HepG2 (cell line): ENCODE data around the gene DHRS1. TPM values are rescaled to one million over a fixed set of nuclear protein-coding genes. Genes with fewer than 3 reads are reported as not detected.
A peak's percentile ranks its signal among the peaks of the same experiment; 100 is the strongest.

Experiments used
- ADNP ChIP-seq: sonication (generic); formaldehyde crosslinking; IDR thresholded peaks from 2 replicates; pipeline ENCODE4 v1.4.0; 2020; ENCODE audit warnings: missing genetic modification reagents
- CHCHD3 ChIP-seq: sonication (generic); formaldehyde crosslinking; IDR thresholded peaks from 2 replicates; pipeline ENCODE4 v1.8.0; 2022; ENCODE audit warnings: mild to moderate bottlenecking, missing genetic modification reagents, moderate library complexity
- DMTF1 ChIP-seq: sonication (generic); formaldehyde crosslinking; IDR thresholded peaks from 2 replicates; pipeline ENCODE4 v1.4.0; 2020; ENCODE audit warnings: mild to moderate bottlenecking, missing genetic modification reagents
- FOXK1 ChIP-seq: sonication (generic); formaldehyde crosslinking; IDR thresholded peaks from 2 replicates; pipeline ENCODE4 v1.4.0; 2020; ENCODE audit warnings: low read depth, missing genetic modification reagents, borderline replicate concordance
- IRF2 ChIP-seq: IDR thresholded peaks from 2 replicates; pipeline ENCODE4 v1.6.1; 2018; ENCODE audit warnings: missing genetic modification reagents, missing compliant biosample characterization
- MEIS2 ChIP-seq: sonication (generic); formaldehyde crosslinking; IDR thresholded peaks from 2 replicates; pipeline ENCODE4 v1.9.0; 2021; ENCODE audit warnings: mild to moderate bottlenecking, missing genetic modification reagents
- NAIF1 ChIP-seq: sonication (generic); formaldehyde crosslinking; IDR thresholded peaks from 2 replicates; pipeline ENCODE4 v1.5.0; 2020; ENCODE audit warnings: mild to moderate bottlenecking, missing genetic modification reagents, borderline replicate concordance
- NRL ChIP-seq: sonication (generic); formaldehyde crosslinking; IDR thresholded peaks from 2 replicates; pipeline ENCODE4 v1.5.0; 2020; ENCODE audit warnings: missing genetic modification reagents, mild to moderate bottlenecking, moderate library complexity, borderline replicate concordance
- PLSCR1 ChIP-seq: sonication (generic); formaldehyde crosslinking; IDR thresholded peaks from 2 replicates; pipeline ENCODE4 v1.5.0; 2020; ENCODE audit warnings: missing genetic modification reagents, mild to moderate bottlenecking, borderline replicate concordance
- POLR2A ChIP-seq, 2 experiments: IDR thresholded peaks; 2 replicates each; pipeline ENCODE4 v1.6.1; 2011; ENCODE audit warnings: low read depth in 2 of 2, low read length in 2 of 2, mild to moderate bottlenecking in 1 of 2, moderate library complexity in 1 of 2; ENCODE audit not compliant: insufficient read depth in 1 of 2
- SIN3A ChIP-seq: IDR thresholded peaks from 2 replicates; pipeline ENCODE4 v1.6.1; 2011; ENCODE audit warnings: low read depth, mild to moderate bottlenecking, control low read depth, low read length, borderline replicate concordance
- SMC3 ChIP-seq: IDR thresholded peaks from 2 replicates; pipeline ENCODE4 v1.6.1; 2011; ENCODE audit warnings: low read length, improper control_type of control experiment
- SP5 ChIP-seq: IDR thresholded peaks from 2 replicates; pipeline ENCODE4 v1.6.1; 2016; ENCODE audit warnings: low read depth, borderline replicate concordance
- STAG1 ChIP-seq: sonication (generic); formaldehyde crosslinking; IDR thresholded peaks from 2 replicates; pipeline ENCODE4 v1.4.0; 2020; ENCODE audit warnings: missing genetic modification reagents
- XRCC5 ChIP-seq: fragments of 200-400 bp; formaldehyde crosslinking; optimal IDR thresholded peaks from 2 replicates; pipeline ENCODE3; 2017; ENCODE audit warnings: mild to moderate bottlenecking, low read length
- ZBTB34 ChIP-seq: sonication (generic); formaldehyde crosslinking; IDR thresholded peaks from 2 replicates; pipeline ENCODE4 v1.8.0; 2022; ENCODE audit warnings: mild to moderate bottlenecking, missing genetic modification reagents
- ZMYM3 ChIP-seq: sonication (generic); formaldehyde crosslinking; IDR thresholded peaks from 2 replicates; pipeline ENCODE4 v1.5.1; 2020; ENCODE audit warnings: mild to moderate bottlenecking, missing genetic modification reagents
- ZNF292 ChIP-seq: sonication (generic); formaldehyde crosslinking; IDR thresholded peaks from 2 replicates; pipeline ENCODE4 v1.8.1; 2022; ENCODE audit warnings: mild to moderate bottlenecking, low read depth, missing genetic modification reagents, borderline replicate concordance
- ZNF337 ChIP-seq: sonication (generic); formaldehyde crosslinking; IDR thresholded peaks from 2 replicates; pipeline ENCODE4 v1.5.1; 2020; ENCODE audit warnings: missing genetic modification reagents, low read depth, mild to moderate bottlenecking, borderline replicate concordance
- ZNF552 ChIP-seq: sonication (generic); formaldehyde crosslinking; IDR thresholded peaks from 2 replicates; pipeline ENCODE4 v1.9.0; 2022; ENCODE audit warnings: missing genetic modification reagents, mild to moderate bottlenecking, borderline replicate concordance
- ZNF564 ChIP-seq: sonication (generic); formaldehyde crosslinking; IDR thresholded peaks from 2 replicates; pipeline ENCODE4 v1.8.1; 2023; ENCODE audit warnings: mild to moderate bottlenecking, missing genetic modification reagents
- ZNF737 ChIP-seq: sonication (generic); formaldehyde crosslinking; IDR thresholded peaks from 2 replicates; pipeline ENCODE4 v1.5.0; 2020; ENCODE audit warnings: missing genetic modification reagents, mild to moderate bottlenecking, borderline replicate concordance
- ZSCAN12 ChIP-seq: sonication (generic); formaldehyde crosslinking; IDR thresholded peaks from 2 replicates; pipeline ENCODE4 v1.9.0; 2021; ENCODE audit warnings: mild to moderate bottlenecking, missing genetic modification reagents
- ZSCAN29 ChIP-seq: sonication (generic); formaldehyde crosslinking; conservative IDR thresholded peaks from 2 replicates; pipeline ENCODE4 v1.4.0; 2020; ENCODE audit warnings: mild to moderate bottlenecking, missing genetic modification reagents
- polyA plus RNA-seq, 8 experiments: library from polyadenylated mRNA; depleted of rRNA in 3 of 8; stranded (reverse) in 7 of 8; unstranded in 1 of 8; fragments of >200 nt; fragmentation: Illumina TruSeq in 4 of 8; extraction: Trizol in 4 of 8; gene quantifications; 2 replicates each; pipeline versions ENCODE4 v1.2.1 to v1.2.3, GENCODE V29; 2011 to 2016; ENCODE audit warnings: low read depth in 4 of 8, missing spikeins in 1 of 8, mixed read lengths in 1 of 8; ENCODE audit not compliant: insufficient read depth in 1 of 8
- total RNA-seq, 5 experiments: library from RNA; depleted of rRNA; stranded (reverse); fragments of >200 nt; fragmentation: Illumina TruSeq; extraction: Trizol; gene quantifications; 2 replicates each; pipeline ENCODE4 v1.2.3, GENCODE V29; 2016; ENCODE audit warnings: low read depth in 1 of 5

The DHRS1 gene
- total and polyA plus RNA-seq, 2 of the 13 experiments (the other 11 are each of a cell fraction or from before 2014, with no cell fraction given): 49.8 to 60.8 TPM

GRCh38 chr14:24299255-24300191 lies at the start of gene DHRS1, which contains the start of gene NOP9 (continued):
- TF ChIP-seq NAIF1 (peak; percentile 92; the same call in 1 of the 2 replicates), ZBTB34 (0 out of 2 replicates have a peak, but pooled peaks have one; percentile 15), CHCHD3 (CRISPR knock-in tag) (peak; percentile 77), ZNF564 (CRISPR knock-in tag) (no peak), FOXK1 (CRISPR knock-in tag) (peak; percentile 100), SMC3 (no peak), STAG1 (peak; percentile 32; the same call in 1 of the 2 replicates), NRL (CRISPR knock-in tag) (peak; percentile 99), SP5 (peak; percentile 95), ADNP (CRISPR knock-in tag) (no peak), ZMYM3 (peak; percentile 80; the same call in 1 of the 2 replicates), SIN3A (peak; percentile 100), ZNF337 (CRISPR knock-in tag) (peak; percentile 99), POLR2A (IDR thresholded peaks at IDR 0.05; ENCODE audit: insufficient read depth in 1 of 2, low read depth in 2 of 2, low read length in 2 of 2) (peak in 1 of 2 experiments; percentile 88; a peak in 2 of 4 replicates), ZNF552 (CRISPR knock-in tag) (peak; percentile 91), ZNF292 (CRISPR knock-in tag) (peak; percentile 96), ZSCAN12 (CRISPR knock-in tag) (peak; percentile 96), XRCC5 (peak; percentile 92), DMTF1 (CRISPR knock-in tag) (peak; percentile 27; the same call in 1 of the 2 replicates), IRF2 (peak; percentile 97), PLSCR1 (no peak), ZSCAN29 (CRISPR knock-in tag) (peak; percentile 93), MEIS2 (peak; percentile 92), ZNF737 (CRISPR knock-in tag) (no peak)
